GM04504 (cell line): ENCODE measurements around the gene CELF6.
"Not testable (repeated sequence)": the region's sequence is repeated elsewhere in the genome, so short reads cannot be mapped to it uniquely, and the experiment has no call there.

Experiments used
- DNase-seq: peaks from one replicate; pipeline ENCODE4 v3.0.0-alpha.2; 2012; ENCODE audit warnings: low read depth

Gene CELF6

DNA sequence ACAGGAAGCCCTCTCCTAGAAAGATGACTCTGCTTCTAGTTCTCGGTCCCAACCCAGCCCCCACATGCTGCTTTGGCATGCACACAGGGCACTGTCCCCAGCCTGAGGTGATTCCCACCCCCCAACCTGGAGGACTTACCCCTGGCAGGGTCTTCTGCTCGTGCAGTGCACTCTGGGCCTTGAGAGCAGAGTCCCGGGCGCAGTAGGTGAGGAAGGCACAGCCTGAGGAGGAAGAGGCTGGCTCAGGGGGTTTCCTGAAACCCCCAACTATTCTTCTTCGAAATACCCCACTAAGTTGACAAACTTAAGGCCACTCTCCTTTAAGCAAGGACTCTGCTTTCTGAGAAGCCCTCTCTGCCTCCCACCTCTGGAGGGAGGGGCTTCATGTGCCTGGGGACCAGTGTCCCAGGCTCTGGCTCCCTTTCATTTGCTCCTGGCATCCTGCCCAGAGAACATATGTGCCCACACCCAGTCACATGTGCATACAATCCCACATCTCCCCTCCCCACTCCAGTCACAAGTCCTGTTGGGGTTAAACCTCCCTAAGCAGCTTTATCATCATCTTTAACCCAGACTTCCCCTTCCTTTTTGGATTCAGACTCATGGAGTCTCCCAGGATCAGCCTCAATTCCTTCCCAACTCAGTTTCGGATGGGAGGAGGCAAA lies 4.1 kb downstream of the CELF6 start:
- DNase-seq = no peak

DNA sequence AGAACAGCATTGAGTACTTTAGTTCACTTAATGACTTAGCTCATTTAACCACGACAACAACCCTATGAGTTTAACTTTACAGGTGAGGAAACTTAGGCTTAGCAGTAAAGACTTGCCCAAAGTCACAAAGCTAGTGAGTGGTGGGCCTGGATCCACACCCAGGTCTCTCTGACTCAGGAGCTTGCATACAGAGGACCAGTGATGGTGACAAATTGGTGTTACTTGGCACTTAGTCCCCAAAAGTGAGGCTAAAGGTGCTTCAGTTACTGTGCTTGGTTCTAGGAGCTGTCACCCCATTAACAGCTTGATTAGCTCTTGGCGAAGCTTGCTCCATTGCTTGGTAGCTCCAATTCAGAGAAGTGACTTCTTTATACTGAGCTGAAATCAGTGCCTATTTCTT lies 6.1 kb downstream of the CELF6 start:
- DNase-seq = no peak

DNA sequence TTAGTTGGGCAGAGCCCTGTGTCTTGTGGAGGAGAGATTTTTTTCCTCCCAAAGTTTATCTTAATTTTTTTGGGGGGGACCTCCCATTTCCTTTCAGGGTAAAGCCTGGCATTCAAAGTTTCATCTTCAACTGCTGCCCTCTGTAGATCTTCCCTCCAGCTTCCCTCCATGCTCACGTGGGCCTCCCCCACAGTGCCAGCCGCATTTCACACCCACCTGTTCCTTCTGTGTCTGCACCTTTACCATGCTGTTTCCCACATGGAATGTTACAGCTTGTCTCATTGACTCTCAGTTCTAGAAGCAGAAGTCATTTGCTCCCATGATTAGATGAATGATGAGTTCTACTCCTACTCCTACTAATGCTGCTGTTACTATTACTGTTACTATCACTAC lies 6.5 kb downstream of the CELF6 start:
- no peak for DNase-seq

DNA sequence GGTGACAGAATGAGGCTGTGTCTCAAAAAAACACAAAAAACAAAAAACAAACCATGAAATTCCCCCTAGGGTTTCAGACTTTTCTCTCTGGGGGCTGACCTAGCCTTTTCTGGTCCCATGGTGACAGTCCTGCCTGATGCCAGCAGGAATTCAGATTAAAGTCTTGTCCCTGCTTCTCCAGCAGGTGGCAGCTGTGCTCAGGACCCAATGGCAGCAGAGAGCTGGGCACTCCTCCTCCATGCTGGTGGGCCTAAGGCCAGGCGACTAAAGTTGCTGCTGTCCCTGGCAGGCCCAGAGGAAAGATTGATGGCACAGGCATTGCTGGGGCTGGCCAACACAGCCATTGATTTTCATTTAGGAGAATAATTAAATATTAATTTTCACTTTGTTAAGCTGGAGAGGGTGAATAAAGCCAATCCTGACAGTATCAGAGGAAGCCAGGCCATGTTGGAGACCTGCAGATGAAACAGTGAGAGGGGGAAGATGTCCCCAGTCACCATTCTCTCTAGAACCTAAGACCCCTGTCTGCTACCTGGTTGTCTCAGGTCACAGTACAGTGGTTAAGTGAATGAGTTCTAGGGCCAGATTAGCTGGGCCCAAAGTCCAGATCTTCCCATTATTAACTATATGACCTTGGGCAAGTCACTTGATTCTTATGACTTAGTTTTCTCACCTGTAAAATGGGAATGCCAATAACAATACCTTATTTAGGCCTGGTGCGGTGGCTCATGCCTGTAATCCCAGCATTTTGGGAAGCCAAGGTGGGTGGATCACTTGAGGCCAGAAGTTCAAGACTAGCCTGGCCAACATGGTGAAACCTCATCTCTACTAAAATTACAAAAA lies 7.1 kb downstream of the CELF6 start:
- peak; percentile 47 for DNase-seq

DNA sequence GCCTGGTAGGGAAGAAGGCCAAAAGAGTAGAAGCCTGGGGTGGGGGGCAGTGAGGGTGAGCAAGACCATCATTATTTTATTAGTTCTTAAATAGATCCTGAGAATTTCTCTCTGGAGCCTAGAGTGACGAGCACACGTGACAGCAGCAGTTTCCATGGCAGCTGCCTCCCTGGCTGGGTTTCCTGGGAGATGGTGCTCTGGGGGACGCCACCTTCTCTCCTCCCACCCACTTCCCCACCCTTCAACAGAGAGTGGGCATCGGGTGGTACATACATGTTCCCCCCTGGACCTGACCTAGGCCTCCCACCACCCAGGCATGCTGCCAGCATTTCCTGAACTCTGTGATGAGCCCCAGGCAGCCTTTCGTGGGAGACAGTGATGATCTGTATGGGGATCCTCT lies 12.9 kb downstream of the CELF6 start:
- no peak for DNase-seq

DNA sequence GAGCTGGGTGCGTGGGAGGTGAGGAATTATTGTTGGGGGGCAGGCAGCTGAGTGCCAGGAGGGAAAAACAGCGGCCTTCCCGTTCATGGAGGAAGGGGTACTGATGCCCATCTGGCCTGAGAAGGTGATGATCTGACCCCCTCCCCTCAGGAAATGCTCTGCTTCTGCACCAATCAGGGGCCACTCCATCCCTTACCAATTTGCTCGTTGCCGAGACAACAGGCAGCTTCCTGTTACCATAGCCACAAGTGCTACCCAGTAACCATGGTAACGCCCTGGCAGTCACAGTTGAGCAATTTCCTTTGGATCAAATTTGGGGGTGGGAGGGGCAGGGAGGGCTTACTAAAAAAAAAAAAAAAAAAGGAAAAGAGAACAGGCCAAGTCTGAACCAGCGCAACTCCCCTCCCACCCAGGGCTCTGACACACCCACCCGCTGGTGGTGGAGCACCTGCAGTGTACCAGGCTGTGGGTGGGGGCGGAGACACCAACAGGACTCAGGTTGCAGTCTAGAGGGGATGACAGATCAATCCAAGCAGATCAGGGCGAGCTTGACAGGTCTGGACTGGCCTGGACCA lies 13.7 kb downstream of the CELF6 start:
- DNase-seq = no peak

DNA sequence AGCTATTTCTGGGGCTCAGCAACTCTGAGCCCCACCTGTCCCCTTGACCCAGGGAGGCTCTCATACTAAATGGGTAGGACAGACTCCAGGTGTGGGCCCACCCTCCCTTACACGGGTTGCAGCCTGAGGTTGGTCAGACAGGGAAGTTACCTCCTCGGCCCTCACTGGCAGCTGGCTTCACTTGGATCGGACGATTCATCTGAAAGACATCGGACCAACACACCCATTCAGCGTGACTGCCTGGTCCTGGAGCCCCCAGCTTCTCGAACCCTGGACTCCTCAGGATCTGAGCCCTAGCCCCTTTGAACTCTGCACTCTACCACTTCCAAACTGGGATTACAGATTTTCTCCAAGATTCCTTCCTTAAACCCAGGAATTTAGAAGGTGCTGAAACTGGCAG lies 15.4 kb downstream of the CELF6 start:
- no peak for DNase-seq

DNA sequence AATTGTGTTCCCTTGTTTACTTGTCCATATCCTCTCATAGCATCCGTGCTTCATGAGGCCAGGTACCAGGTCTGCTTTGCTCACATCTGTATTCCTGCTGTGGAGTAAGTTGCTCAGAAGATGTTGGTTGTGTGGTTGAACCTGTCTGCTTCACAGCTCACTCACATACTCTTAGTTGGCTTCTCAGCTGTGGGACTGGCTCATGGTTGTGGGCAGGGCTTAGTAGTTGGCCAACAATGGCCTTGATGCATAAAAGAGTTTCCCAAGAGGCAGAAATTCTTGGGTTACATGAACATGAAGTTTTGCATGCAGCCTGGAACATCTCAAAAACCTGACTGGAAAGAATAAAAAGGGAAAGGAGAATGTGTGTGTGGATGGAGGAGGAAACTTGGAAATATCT lies 17.0 kb downstream of the CELF6 start:
- no peak for DNase-seq

DNA sequence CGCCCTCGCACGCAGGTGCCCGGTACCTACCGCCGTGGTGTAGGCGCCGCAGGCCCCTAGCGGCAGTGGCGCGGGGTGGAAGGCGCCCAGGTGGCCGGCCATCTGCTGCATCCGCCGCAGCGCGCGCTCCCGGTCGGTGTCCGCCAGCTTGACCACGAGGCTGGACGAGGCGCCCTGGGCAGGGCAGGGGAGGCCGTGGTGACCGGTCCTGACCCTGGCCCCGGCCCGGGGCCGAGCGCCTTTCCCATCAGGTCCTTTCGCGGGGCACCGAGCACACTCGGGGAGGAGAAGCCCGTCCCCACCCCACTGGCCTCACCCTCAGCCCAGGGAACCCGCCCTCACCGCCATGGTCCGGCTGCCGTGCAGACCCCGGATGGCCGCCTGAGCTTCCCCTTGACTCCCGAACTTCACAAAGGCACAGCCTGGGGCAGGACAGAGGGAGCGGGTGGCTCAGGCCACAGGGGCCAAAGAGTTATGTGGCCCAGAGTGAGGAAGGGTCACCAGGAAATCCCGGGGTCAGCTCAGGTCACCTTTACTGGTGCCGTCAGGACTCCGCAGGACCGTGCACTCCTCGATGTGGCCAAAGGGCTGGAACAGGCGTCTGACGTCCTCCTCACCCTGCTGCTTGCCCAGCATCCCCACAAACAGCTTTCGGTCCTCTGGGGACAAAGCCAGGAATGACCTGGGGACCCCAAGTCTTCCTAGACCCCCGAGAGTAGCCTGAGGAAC lies 30.2 kb downstream of the CELF6 start:
- no peak for DNase-seq

DNA sequence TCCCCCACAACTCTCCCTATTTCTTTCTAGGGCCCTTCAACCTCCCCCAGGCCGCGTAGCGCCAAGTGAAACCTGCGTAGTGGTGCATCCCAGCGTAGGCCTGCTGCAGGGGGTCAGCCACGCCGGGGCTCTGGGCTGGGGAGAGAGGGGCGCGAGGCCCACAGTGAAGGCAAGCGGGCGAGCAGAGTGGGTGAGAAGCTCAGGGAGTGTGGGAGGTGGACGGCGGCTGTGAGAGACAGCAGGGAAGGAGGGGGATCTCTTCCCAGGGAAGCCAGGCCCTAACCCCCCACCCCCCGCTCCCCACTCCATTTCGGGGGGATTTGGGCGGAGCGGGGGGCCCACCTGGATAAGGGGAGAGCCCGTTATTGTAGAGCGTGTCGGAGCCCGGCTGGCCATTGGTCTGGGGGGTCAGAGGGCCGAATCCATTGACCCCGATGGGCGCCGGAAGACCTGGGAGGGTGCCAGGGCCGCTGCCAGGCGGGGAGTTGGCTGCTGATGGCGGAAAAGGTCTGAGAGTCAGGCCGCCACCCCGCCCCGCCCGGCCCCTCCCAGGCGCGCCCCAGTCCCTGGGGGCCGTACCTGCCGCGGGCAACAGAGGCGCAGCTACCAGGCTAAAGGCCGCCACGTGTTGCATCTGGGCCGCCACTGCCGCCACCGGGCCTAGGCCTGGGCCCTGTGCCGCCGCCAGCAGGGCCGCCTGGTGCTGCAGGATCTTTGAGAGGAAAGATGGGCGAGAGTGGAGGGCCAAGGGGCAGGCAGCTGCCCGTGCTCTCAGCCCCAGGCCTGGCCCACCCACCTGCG lies 31.0 kb downstream of the CELF6 start:
- no peak for DNase-seq

DNA sequence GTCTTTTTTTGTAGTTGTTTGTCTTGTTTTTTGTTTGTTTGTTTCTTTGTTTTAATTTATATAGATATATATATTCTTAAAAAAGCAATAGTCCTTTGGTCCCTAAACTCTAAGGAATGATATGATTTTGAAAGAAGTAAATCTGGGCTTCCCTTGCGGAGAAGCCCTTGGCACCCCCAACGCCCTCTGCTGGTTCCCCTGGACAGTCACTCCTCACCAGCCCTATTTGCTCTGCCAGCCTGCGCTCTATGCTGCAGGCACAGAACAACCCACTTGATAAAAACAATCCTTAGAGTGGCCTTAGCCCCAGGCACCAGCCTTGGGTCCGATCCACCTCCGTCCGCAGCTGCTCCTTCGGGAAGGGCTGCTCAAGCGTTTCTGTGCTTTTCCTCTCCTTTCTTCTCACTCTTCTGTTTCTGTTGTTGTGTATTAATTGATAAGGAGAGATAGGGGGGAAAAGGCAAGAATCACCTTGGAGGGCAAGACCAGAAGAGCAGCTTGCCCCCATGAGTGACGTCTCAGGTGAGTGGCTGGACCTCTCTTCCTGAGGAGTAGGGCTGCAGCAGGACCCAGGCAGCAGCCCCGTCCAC lies 33.9 kb downstream of the CELF6 start:
- DNase-seq = no peak

DNA sequence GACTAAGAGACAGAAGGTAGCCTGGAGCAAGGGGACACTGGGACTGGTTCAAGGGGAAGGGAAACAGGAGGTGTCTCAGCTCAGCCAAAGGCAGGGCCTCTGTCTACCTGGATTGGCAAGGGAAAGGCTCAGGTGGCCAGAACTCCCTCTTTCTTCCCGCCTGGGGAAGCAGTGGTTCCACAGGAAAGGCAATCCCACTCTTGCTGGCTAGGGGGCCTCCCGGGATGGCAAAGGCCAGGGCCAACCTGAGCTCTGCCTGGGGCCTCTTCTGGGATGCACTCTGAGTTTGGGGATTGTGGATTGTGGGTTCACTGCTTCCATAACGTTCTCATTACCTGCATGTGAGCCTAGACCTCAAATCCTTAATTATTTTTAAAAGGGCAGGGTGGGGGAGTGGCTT lies 34.6 kb downstream of the CELF6 start:
- DNase-seq = no peak

DNA sequence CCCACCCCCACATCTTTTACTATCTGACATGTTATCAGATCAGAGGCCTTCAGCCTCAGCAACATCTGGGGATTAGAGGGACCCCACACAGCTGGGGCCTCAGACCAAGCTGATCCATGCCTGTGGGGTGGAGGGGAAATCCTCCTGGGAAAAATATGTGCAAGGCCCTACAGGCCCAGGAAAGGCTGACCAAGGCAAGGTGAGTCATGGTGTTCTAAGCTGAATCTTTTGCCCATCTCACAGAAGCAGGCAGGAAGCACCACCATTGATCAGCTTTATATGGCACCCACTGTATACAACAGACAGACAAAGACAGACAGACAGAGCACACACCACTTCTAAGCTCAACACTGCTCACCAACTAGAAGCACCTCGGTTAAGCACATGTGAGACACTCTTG lies 35.2 kb downstream of the CELF6 start:
- DNase-seq = no peak

DNA sequence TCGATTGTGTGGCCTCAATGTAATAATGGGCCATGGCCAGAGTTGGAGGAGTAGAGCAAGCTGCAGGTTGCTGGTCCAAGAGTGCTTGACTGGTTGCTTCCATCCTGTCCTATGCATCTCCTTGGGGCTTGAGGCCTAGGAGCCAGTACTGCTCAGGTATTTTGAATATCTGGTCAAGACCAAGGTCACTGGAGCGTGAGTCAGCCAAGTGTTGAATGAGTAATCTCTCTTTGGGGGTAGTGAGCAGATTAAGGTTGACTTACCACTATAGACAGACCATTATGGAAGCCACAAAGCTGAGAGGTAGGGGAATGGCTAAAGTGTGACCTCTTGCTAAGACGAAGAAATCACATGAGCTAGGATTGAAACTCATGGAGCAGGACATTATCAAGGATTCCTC lies 38.2 kb downstream of the CELF6 start:
- DNase-seq = no peak

DNA sequence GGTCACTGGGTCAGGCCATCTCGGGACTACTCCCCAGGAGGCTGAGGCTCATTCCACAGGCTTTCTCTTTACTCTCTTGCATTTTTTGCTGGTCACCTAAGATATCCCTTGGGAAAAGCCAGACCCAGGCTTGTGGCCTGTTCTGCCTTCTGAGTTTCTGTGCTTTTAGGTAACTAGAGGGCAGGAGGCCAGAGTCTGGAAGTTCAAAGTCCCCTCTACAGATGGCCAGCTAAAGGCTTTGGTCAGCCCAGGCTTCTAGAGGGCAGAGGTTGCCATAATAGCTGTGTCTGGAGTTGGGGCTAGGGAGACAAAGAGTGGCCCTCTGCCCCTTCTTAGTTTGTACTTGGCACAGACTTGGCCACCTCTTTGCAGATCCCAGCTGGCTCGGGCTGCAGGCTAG lies 39.2 kb downstream of the CELF6 start:
- DNase-seq = no peak

DNA sequence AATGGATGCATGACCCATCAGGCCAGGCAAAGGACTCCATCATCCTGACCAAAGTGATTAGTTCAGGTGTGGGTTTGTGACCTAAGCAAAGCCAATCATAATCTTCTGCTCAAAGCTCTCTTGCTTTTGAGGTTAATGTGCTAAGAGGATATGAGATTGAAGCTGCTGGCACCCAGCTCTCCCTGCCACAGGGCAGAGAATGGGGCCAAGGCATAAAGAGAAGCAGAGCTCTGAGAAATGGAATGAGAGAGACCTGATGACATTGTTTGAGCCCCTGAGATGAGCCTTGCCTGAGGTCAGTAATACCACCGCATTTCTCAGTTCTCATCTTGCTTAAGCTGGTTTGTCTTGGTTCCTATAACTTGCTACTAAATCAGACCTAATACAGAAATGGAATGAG lies 41.2 kb downstream of the CELF6 start:
- DNase-seq = no peak

DNA sequence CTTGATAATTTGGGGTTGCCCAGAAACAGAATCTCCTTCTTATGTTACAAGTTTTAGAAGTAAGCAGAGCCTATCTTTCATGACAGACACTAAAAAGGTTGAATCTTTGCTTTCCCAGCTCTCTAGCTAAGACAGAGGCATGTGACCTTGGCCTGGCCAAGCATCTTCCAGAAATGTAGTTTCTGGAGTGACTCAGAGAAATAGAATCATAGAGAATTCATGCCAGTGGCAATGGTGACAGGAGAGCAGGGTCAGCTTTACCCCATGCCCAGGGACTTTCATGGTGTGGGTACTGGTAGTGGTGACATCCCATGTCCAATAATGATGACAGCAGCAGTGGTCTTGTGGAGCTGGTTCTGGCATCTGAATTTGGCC lies 43.6 kb downstream of the CELF6 start:
- DNase-seq = no peak

DNA sequence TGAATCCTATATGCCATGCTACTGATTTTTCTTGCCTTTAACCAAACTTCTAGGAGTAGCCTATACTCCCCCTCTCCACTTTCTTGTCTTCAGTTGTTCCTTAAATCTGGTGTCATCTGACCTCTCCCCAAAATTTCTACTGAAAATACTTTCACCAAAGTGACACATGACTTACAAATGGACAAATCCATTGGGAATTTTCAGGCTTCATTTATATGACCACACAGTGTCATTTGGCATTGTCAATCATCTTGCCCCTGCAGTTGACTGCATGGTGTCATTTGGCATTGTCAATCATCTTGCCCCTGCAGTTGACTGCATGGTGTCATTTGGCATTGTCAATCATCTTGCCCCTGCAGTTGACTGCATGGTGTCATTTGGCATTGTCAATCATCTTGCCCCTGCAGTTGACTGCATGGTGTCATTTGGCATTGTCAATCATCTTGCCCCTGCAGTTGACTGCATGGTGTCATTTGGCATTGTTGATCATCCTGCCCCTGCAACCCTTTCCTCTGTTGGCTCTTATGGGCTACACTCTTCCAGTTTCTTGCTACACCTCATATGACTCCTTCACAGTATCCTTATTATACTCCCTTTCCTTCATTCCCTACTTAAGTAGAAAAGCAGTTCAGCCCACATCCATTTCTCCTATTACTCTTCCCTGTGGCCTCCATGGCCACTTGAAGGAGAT lies 44.2 kb downstream of the CELF6 start:
- DNase-seq = not testable (repeated sequence)

DNA sequence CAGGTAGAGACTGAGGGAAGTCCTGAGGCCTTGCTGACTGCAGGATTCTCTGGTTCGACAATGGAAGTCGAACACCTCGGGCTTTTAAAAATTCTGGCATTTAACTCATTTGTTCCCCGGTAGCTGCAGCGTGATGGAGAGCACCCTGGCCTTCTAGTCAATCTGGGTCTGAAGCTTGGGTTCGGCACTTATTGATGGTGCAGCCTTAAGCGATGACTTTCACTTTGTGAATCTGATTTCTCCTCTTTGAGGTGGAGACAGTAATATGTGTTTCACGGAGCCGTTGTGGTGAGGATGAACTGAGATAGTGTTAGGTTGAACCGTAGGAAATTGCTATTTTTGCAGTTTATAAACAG lies 47.0 kb downstream of the CELF6 start:
- no peak for DNase-seq

DNA sequence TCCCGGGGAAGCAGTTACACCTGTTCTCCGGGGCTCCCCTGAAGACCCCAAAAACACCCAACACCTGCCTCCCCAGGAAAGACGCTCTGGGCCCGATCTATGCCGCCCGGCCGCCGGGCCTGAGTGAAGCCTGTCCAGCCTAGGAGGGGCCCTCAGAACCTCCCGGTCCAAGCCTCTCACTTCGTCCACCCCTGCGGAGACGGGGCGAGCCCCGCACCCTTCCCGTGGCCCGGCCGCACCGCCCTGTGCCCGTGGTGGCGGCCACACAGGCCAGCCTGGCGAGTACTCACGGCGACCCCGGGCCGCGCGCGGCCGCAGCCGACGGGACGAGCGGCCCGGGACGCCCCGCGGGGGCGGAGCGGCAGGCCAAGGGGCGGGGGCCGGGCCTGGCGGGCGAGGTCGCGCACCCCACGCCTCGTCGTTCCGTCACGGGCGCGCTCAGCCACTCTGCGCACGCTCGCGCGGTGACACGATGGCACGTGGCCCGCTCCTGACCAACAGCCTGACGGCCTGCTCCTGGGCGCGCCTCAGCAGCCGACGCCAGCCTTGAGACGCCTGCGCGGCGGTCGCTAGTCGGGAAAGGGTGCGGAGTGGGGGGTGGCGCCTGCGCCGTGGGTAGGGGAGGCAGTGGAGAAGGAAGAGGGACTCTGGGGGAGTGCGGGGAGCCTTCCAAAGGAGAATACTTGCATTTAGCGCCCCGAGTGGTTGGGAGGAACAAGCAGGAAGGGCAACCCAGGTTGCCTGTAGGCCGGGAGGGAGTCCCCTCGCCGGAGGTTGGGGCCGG lies 47.6 kb downstream of the CELF6 start, which contains the start of gene PARP6:
TSS of gene PARP6 (minus strand) at position 342 of the 784 bp plus-strand sequence. CDS start 5,077 bp downstream, outside the sequence.
- DNase-seq = peak; percentile 94
